ENCODE data around the gene CAMK2A. TPM values are rescaled to one million over a fixed set of nuclear protein-coding genes. Genes with fewer than 3 reads are reported as not detected.
"Not testable (repeated sequence)": the region's sequence is repeated elsewhere in the genome, so short reads cannot be mapped to it uniquely, and the experiment has no call there.

CAMK2A gene
- polyA plus RNA-seq, 5 donors = 3.2 to 8.3 (median 5.8) TPM

- no peak for DNase-seq
Observed at GRCh38 chr5:150255659-150256409, 33.7 kb downstream of the CAMK2A start.

DNA sequence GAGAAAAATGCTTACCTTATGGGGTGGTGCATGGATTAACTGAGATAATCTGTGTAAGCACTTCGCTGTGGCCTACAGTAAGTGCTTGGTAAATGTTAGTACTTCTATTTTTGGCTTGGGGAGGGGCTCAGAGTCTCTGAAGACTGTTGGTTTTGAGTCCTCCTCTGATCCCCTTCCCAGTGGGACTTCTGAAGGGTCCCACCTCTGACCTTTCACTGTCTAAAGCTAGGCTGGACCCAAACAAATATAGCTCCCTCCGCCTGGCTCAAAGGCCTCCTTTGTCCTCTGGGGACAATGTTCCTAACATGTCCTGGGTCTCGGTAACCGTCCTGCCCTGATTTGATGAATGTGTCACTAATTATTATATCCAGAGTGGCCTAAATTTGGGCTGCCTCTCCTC, 34.8 kb downstream of the CAMK2A start:
- no peak for DNase-seq

- no peak for DNase-seq
Observed at GRCh38 chr5:150254363-150254762, 35.2 kb downstream of the CAMK2A start.

GRCh38 chr5:150253416-150254208, 36.0 kb downstream of the CAMK2A start:
- DNase-seq = no peak

DNA sequence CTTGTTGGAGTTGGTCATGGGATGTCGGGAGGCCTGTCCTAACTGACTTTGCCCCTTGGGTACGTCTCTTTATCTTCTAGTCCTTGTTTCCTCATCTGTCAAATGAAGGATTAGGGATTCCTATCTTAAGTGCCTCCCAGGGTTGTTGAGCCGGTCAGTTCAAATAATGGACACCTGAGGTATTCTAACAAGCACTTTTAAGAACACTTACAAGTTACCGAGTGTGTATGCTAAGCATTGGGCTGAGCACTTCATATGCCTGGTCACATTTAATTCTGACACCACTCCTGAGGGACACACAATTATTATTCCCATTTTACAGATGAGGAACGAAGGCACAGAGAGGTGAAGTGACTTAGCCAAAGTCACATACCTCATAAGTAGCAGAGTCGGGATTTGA, 37.1 kb downstream of the CAMK2A start:
- DNase-seq = no peak

GRCh38 chr5:150251504-150251903, 38.1 kb downstream of the CAMK2A start:
- no peak for DNase-seq

GRCh38 chr5:150249744-150250143, 39.8 kb downstream of the CAMK2A start:
- no peak for DNase-seq

GRCh38 chr5:150248946-150249345, 40.6 kb downstream of the CAMK2A start:
- DNase-seq = no peak

- DNase-seq = not testable (repeated sequence)
Observed at GRCh38 chr5:150248493-150248892, 41.1 kb downstream of the CAMK2A start.

DNA sequence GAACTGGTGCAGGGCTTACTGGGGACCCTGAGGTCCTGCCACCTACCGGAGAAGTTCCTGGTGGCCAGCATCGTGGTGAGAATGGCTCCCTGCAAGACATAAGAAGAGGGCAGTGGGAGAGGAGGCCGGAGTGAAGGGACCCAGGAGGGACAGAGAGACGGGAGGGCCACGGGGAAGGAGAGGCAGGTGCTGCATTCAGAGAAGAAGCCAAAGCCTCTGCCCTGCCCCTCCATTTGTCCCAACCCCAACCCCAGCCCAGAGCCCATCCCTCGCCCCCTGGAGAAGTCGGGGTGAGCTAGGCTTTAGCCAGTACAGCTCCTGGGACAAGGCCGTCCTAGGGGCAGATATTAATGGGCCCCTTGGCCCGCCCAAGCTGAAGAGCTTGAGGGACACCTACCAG, 41.8 kb downstream of the CAMK2A start:
- DNase-seq = no peak

- no peak for DNase-seq
Observed at GRCh38 chr5:150246835-150247234, 42.7 kb downstream of the CAMK2A start.

- no peak for DNase-seq
Observed at GRCh38 chr5:150246429-150246828, 43.1 kb downstream of the CAMK2A start.

GRCh38 chr5:150245808-150246207, 43.8 kb downstream of the CAMK2A start:
- no peak for DNase-seq

DNA sequence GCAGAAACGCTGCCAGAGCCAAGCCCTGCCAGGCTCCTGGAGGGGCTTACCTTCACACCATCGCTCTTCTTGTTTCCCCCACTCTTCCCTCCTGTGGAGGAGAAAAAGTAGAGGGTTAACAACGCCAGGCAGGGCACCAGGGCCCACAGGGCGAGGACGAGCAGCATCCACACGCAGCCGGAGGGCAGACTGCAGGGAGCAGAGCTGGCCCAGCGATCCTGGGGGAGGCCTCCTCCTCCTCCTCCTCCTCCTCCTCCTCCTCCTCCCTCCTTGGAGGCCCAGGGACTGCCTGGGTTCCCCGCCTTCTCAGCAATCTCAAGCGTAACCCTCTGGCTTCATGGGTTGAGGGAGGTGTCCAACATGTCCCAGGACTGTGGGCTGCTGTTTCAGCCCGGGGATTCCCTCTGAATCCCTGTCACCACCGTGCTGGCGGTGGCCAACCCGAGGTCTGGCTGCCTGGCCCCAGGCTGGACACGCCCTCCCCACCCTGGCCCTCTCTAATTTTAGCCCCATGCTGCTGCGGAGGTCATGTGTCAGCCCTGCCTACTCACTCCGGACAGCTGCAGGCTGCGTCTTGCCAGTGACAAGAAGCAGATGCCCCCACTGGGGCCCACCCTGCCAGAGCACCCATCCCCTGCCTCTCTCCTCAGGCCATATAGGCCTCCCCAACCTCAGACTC, 44.3 kb downstream of the CAMK2A start:
- peak; percentile 31 for DNase-seq

DNA sequence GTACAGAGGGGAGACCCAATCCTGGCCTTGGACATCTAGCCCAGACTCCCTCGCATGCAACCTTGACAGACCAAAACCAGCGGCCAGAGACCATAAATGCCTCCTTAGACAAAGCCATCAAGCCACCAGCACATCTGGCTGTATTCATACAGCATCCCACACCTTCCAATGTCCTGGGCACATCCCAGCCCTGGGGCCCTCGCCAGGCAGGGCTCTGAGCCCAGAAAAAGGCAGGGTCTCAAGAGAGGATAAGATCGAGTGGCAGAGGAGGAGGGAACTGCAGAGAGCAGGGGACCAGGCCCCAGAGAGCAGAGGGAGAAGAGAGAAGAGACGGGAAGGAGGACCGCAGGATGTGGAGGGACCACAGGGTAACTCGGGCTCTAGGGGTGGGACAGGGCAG, 45.4 kb downstream of the CAMK2A start:
- DNase-seq = no peak

- no peak for DNase-seq
Observed at GRCh38 chr5:150243590-150243989, 46.0 kb downstream of the CAMK2A start.

- no peak for DNase-seq
Observed at GRCh38 chr5:150242251-150242894, 47.2 kb downstream of the CAMK2A start.

DNA sequence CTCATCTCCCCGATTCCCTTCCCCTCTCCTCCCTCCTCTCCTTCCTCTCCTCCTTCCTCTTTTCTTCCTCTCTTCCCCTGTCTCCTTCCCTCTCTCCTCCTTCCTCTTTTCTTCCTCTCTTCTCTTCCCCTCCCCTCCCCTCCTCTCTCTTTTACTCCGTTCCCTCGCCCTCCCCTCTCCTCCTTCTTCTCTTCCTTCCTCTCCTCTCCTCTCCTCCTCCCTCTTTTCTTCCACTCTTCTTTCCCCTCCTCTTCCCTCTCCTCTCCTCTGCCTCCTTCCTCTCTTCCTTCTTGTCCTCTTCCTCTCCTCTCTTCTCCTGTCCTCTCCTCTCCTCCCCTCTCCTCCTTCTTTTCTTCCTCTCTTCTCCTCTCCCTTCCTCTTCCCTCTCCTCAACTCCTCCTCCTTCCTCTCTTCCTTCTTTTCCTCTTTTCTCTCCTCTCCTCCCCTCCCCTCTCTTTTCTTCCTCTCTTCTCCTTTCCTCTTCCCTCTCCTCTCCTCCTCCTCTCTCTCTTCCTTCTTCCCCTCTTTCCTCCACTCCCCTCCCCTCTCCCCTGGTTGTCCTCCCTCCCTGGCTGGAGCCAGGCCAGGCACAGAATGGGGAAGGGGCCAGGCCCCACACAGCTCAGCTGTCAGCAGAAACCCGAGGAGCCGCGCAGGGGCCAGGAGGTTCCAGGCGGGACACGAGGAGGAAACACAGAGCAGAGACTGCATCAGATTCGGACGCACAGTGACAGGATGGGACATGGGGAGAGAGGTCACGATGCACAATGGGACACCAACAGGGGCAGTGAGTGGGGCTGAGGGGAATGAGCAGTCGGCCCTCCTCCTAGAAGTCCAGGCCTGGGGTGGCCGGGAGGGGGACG, 48.0 kb downstream of the CAMK2A start:
- DNase-seq = peak; percentile 33 to 42

DNA sequence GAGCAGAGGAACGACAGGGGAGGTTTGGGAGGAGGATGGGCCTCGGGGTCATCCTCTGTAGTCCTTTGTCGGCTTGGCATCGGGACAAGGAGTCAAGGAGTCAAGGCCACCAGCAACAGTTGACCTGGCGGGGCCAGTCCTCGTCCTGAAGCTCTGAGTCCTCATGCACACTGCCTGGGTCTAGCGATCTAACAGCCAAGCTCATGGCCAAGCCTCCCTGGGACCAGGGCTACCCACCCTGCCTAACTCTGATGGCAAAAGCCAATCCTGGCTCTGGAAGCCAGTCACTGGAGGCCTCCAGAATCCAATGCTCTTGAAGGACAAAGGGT, 49.8 kb downstream of the CAMK2A start:
- no peak for DNase-seq

DNA sequence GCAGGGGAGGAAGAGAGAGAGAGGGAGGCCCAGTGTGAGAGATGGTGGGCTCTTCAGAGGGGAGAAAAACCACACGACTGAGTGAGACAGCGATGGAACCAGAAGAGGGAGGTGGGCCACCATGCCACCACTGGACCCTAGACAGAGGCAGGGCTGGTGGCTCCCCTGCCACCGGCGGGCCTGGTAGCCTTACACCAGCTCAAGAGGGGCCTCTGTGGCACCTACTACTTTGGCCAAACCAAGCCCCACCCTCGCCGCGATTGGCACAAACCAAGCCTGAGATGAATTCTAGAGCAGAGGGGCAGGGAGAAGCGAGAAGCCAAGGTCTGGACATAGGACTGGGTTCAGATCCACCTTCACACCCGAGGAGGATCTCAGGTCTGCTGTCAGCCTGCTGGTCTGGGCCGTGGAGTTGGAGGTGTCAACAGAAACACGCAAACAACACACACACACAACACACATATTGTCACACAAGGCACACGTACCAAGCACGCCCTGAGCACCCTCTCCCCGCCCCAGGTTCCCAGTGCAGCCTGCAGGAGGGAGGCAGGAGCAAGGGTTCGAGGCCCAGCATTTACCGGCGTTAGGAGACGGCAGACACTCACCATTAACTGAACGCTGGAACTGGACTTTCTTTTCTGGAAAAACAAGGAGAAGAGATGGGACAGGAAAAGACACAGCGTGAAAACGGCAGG, 50.3 kb downstream of the CAMK2A start:
- no peak for DNase-seq

DNA sequence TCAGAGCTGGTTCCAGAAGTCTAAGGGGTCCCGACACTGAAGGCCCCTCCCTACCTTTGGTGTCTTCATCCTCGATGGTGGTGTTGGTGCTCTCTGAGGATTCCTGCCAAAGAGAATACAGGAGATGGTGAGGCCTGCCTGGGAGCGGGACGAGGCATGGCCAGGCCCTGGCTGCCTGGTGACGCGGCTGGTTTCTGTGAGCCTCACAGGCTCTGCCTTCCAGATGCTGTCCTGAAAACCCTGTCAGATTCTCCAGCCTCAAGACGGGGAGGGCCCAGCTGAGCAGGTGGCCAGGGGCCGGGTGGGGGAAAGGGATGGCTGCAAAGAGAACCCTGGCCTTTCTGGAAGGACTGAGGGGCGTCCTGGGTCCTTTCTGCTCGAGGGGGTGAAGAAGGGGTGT, 50.9 kb downstream of the CAMK2A start:
- no peak for DNase-seq
